ENCODE data around the gene TMEM9. TPM values are rescaled to one million over a fixed set of nuclear protein-coding genes. Genes with fewer than 3 reads are reported as not detected.

Gene TMEM9
- total RNA-seq, 1 experiment from 2014 or later, result 27.1 TPM

DNA sequence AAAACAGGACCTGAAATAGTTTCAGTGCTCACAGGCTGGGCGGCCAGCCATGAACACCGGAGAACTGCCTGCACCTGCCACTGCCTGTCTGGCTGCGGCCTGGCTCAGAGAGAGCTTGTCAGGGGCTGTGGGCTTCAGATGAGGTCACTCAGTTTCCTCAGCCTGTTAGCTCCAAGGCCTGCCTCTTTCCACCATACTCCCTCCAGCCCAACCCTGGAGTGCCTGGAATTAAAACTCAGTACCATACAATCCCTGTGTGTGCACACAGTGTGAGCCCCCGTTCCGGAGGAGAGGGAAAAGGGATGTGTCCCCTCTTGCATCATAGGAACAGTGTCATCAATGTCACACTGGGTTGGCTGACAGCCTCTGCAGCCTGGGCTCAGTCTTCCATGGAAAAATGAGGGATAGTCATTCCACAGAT, 58.2 kb downstream of the TMEM9 start:
- no peaks in the 10 kb centered on the region for H3K9me2 ChIP-seq (replicated peaks; ENCODE audit: insufficient read depth, low read length)
- H3K27me3 ChIP-seq (ENCODE audit: low read length), result no peaks in the 10 kb centered on the region
- H3K36me3 ChIP-seq (ENCODE audit: insufficient read depth, low read length), result no peaks in the 10 kb centered on the region
- H3K9me3 ChIP-seq (ENCODE audit: low read length), result no peaks in the 10 kb centered on the region
- no peak overlapping the region for H3K4me3 ChIP-seq (ENCODE audit: low read length)
- no peaks in the 10 kb centered on the region for H3K79me2 ChIP-seq (ENCODE audit: low read length)
- H3K9ac ChIP-seq (ENCODE audit: low read length), result no peak overlapping the region
- H3K4me1 ChIP-seq (ENCODE audit: low read length), result no peaks in the 10 kb centered on the region
- H3K27ac ChIP-seq (ENCODE audit: low read length), result no peak overlapping the region
- no peaks in the 10 kb centered on the region for H4K20me1 ChIP-seq (ENCODE audit: insufficient read depth, low read depth, low read length)
- no peak overlapping the region for H2AFZ ChIP-seq (ENCODE audit: low read length)
- no peak overlapping the region for H3K4me2 ChIP-seq (ENCODE audit: low read depth, low read length, poor library complexity, severe bottlenecking)
- no peak for DNase-seq

DNA sequence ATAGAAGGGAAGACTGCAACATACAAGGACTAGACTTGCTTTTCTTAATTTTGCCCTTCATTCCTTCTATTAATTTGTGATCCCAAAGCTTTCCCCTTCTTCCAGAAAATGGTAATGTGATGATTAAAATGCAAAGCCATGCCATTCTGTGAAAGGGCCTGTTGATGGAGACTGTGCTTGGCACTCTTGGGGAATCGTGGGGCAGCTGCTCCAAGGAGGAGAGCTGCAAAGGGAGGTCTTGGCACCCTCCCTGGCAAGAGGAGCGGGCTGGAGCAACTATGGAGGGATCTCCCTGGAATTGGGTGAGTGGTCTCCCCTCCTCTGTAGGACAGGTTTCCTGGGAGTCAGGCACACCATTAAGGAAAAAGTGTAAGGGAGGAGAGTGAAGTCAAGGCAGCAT, 58.7 kb downstream of the TMEM9 start:
- no peaks in the 10 kb centered on the region for H3K27me3 ChIP-seq (ENCODE audit: low read length)
- no peak overlapping the region for H3K4me2 ChIP-seq (ENCODE audit: low read depth, low read length, poor library complexity, severe bottlenecking)
- no peak overlapping the region for H3K27ac ChIP-seq (ENCODE audit: low read length)
- H3K9me3 ChIP-seq (ENCODE audit: low read length), result no peaks in the 10 kb centered on the region
- H3K36me3 ChIP-seq (ENCODE audit: insufficient read depth, low read length), result no peaks in the 10 kb centered on the region
- H3K9ac ChIP-seq (ENCODE audit: low read length), result no peak overlapping the region
- no peaks in the 10 kb centered on the region for H4K20me1 ChIP-seq (ENCODE audit: insufficient read depth, low read depth, low read length)
- no peaks in the 10 kb centered on the region for H3K4me1 ChIP-seq (ENCODE audit: low read length)
- no peak overlapping the region for H3K4me3 ChIP-seq (ENCODE audit: low read length)
- DNase-seq, result no peak
- H3K9me2 ChIP-seq (replicated peaks; ENCODE audit: insufficient read depth, low read length), result no peaks in the 10 kb centered on the region
- H3K79me2 ChIP-seq (ENCODE audit: low read length), result no peaks in the 10 kb centered on the region
- no peak overlapping the region for H2AFZ ChIP-seq (ENCODE audit: low read length)

DNA sequence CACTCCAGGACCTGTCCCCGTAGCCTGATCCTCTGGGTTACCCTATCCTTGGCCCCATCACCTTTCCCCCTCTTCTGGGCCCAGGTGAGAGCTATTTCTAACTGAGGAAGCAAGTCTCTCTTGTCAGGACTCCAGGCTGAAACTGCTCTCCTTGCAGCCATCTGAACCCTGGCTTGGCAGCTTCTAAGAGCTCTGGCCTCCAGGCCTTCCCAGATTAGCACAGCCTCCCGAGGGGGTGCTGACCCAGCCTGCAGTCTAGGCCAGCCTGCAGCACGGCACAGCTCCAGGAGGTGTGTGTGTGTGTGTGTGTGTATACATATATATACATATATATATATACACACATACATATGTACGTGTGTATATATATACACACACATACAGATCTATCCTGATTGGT, 59.4 kb downstream of the TMEM9 start:
- no peak overlapping the region for H3K4me2 ChIP-seq (ENCODE audit: low read depth, low read length, poor library complexity, severe bottlenecking)
- no peak overlapping the region for H3K27ac ChIP-seq (ENCODE audit: low read length)
- H3K9me2 ChIP-seq (replicated peaks; ENCODE audit: insufficient read depth, low read length), result no peaks in the 10 kb centered on the region
- H3K4me1 ChIP-seq (ENCODE audit: low read length), result no peaks in the 10 kb centered on the region
- H3K36me3 ChIP-seq (ENCODE audit: insufficient read depth, low read length), result no peaks in the 10 kb centered on the region
- H3K9me3 ChIP-seq (ENCODE audit: low read length), result no peaks in the 10 kb centered on the region
- H3K79me2 ChIP-seq (ENCODE audit: low read length), result no peaks in the 10 kb centered on the region
- H3K27me3 ChIP-seq (ENCODE audit: low read length), result no peaks in the 10 kb centered on the region
- no peaks in the 10 kb centered on the region for H4K20me1 ChIP-seq (ENCODE audit: insufficient read depth, low read depth, low read length)
- no peak overlapping the region for H3K4me3 ChIP-seq (ENCODE audit: low read length)
- no peak overlapping the region for H2AFZ ChIP-seq (ENCODE audit: low read length)
- no peak for DNase-seq
- H3K9ac ChIP-seq (ENCODE audit: low read length), result no peak overlapping the region

DNA sequence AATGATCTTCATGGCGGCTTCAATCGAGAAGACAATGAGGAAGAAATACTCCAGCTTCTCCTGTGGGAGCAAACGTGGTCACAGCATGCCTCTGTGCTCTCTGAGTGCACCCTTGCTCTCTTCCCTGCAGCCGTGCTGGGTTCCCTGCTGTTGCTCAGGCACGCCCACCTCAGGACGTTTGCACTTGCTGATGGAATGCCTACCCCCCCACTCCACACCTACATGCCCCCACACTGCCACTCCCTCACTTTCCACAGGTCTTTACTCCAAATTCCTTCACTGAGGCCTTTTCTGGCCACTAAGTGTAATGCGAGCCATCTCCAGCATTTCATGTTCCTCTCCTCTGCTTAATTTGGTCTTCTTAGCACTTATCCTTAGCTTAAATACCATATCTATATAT, 60.3 kb downstream of the TMEM9 start:
- Histone ChIP-seq H3K9ac (ENCODE audit: low read length) (no peak overlapping the region), H3K9me3 (ENCODE audit: low read length) (no peaks in the 10 kb centered on the region), H3K36me3 (ENCODE audit: insufficient read depth, low read length) (no peaks in the 10 kb centered on the region), H3K27ac (ENCODE audit: low read length) (no peak overlapping the region), H2AFZ (ENCODE audit: low read length) (no peak overlapping the region), H3K4me3 (ENCODE audit: low read length) (no peak overlapping the region), H3K4me1 (ENCODE audit: low read length) (no peaks in the 10 kb centered on the region), H3K79me2 (ENCODE audit: low read length) (no peaks in the 10 kb centered on the region), H3K4me2 (ENCODE audit: low read depth, low read length, poor library complexity, severe bottlenecking) (no peak overlapping the region), H3K27me3 (ENCODE audit: low read length) (no peaks in the 10 kb centered on the region), H3K9me2 (replicated peaks; ENCODE audit: insufficient read depth, low read length) (no peaks in the 10 kb centered on the region), H4K20me1 (ENCODE audit: insufficient read depth, low read depth, low read length) (no peaks in the 10 kb centered on the region)
- DNase-seq, result no peak

DNA sequence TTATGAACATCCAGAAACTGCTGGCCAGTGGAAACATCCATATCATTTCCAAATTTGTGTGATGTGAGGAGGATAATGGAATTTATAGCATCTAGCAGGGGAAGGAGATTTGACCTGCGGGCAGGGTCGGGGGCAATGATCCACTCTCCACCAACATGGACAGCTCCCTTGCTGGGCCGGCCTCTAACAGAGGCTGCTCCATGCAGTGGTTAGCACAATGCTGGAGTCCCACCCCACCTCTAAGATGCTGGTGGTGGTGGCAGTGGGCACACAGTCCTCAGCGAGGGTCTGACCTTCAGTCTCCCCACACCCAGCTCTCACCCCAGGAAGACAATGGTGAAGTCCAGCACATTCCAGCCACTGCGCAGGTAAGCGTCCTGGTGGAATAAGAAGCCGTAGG, 60.7 kb downstream of the TMEM9 start:
- Histone ChIP-seq H3K4me1 (ENCODE audit: low read length) (no peaks in the 10 kb centered on the region), H2AFZ (ENCODE audit: low read length) (no peak overlapping the region), H3K4me2 (ENCODE audit: low read depth, low read length, poor library complexity, severe bottlenecking) (no peak overlapping the region), H4K20me1 (ENCODE audit: insufficient read depth, low read depth, low read length) (no peaks in the 10 kb centered on the region), H3K79me2 (ENCODE audit: low read length) (no peaks in the 10 kb centered on the region), H3K36me3 (ENCODE audit: insufficient read depth, low read length) (no peaks in the 10 kb centered on the region), H3K4me3 (ENCODE audit: low read length) (no peak overlapping the region), H3K9ac (ENCODE audit: low read length) (no peak overlapping the region), H3K27ac (ENCODE audit: low read length) (no peak overlapping the region), H3K9me3 (ENCODE audit: low read length) (no peaks in the 10 kb centered on the region), H3K27me3 (ENCODE audit: low read length) (no peaks in the 10 kb centered on the region), H3K9me2 (replicated peaks; ENCODE audit: insufficient read depth, low read length) (no peaks in the 10 kb centered on the region)
- no peak for DNase-seq

DNA sequence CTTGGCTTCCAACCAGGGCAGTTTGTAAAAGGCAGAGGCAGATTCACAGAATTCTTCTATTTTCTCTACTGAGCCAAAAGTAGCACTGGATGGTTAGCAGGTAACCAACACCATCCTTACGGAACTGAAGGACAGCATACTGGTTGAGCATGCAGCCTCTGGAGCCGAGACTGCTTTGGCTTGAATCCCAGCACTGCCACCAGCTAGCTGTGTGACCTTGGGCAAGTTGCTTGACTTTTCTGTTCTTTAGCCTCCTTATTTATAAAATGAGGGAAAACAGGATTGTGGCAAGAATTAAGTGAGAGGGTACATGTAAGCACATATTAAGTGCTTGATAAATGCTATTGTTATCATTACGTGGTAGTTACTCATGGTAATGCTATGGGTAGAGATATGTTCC, 61.5 kb downstream of the TMEM9 start:
- no peaks in the 10 kb centered on the region for H3K9me3 ChIP-seq (ENCODE audit: low read length)
- no peaks in the 10 kb centered on the region for H3K9me2 ChIP-seq (replicated peaks; ENCODE audit: insufficient read depth, low read length)

DNA sequence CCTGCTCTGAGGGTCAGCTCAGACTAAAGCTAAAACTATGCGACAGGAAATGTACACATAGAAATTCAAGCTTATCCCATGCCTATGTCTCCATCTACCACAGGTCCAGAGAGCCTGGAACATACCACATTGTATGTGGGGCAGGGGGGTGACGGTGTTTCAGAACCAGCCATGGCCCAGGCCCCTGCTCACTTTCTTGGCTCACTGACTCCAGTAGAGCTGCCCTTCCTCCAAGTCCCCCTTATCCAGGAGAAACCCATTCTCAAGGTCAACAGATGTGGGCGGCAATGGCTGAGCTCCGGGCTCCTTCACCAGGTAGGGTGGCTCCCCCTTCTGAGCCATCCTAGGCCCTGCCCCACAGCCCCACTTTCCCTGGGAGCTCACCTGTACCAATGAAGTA, 63.0 kb downstream of the TMEM9 start:
- H3K9ac ChIP-seq (ENCODE audit: low read length), result no peak overlapping the region
- no peaks in the 10 kb centered on the region for H3K9me2 ChIP-seq (replicated peaks; ENCODE audit: insufficient read depth, low read length)

More for the DNA sequence above, 61.5 kb downstream of the TMEM9 start:
- Histone ChIP-seq H4K20me1 (ENCODE audit: insufficient read depth, low read depth, low read length) (no peaks in the 10 kb centered on the region), H2AFZ (ENCODE audit: low read length) (no peak overlapping the region), H3K4me3 (ENCODE audit: low read length) (no peak overlapping the region), H3K36me3 (ENCODE audit: insufficient read depth, low read length) (no peaks in the 10 kb centered on the region), H3K9ac (ENCODE audit: low read length) (no peak overlapping the region), H3K4me1 (ENCODE audit: low read length) (no peaks in the 10 kb centered on the region), H3K4me2 (ENCODE audit: low read depth, low read length, poor library complexity, severe bottlenecking) (no peak overlapping the region), H3K79me2 (ENCODE audit: low read length) (no peaks in the 10 kb centered on the region), H3K27ac (ENCODE audit: low read length) (no peak overlapping the region), H3K27me3 (ENCODE audit: low read length) (no peaks in the 10 kb centered on the region)
- DNase-seq, result no peak

GRCh38 chr1:201090541-201090940, 63.7 kb downstream of the TMEM9 start:
- H3K27ac ChIP-seq (ENCODE audit: low read length), result no peak overlapping the region

More for the DNA sequence above, 63.0 kb downstream of the TMEM9 start:
- Histone ChIP-seq H4K20me1 (ENCODE audit: insufficient read depth, low read depth, low read length) (0 out of 2 replicates have a peak, but pooled peaks cover 3% of the 10 kb centered on the region), H3K4me2 (ENCODE audit: low read depth, low read length, poor library complexity, severe bottlenecking) (no peak overlapping the region), H3K36me3 (ENCODE audit: insufficient read depth, low read length) (no peaks in the 10 kb centered on the region), H3K9me3 (ENCODE audit: low read length) (no peaks in the 10 kb centered on the region), H3K79me2 (ENCODE audit: low read length) (no peaks in the 10 kb centered on the region), H2AFZ (ENCODE audit: low read length) (no peak overlapping the region), H3K4me1 (ENCODE audit: low read length) (no peaks in the 10 kb centered on the region), H3K4me3 (ENCODE audit: low read length) (no peak overlapping the region), H3K27ac (ENCODE audit: low read length) (no peak overlapping the region), H3K27me3 (ENCODE audit: low read length) (no peaks in the 10 kb centered on the region)
- DNase-seq, result no peak

DNA sequence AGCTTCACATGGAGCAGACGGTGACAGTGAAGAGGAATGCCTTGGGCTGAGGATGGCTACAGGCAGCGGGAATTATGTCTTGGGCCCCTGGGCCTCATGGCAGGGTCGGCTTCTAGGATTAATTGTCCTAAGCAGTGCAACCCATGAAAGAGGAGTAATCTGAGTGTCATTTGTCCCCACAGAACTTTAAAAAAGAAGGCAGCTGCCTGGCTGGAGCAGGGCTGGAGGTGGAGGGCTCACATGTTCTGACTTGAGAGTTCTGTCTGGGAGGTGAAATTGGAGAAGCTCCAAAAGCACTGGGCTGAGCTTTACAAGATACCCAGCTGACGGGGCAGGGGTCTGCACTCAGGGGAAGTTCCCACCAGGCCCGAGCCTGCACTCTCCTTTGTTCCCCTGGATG, 64.7 kb downstream of the TMEM9 start:
- Histone ChIP-seq H3K79me2 (ENCODE audit: low read length) (no peaks in the 10 kb centered on the region), H3K27ac (ENCODE audit: low read length) (no peak overlapping the region), H3K9me3 (ENCODE audit: low read length) (no peaks in the 10 kb centered on the region), H2AFZ (ENCODE audit: low read length) (no peak overlapping the region), H3K36me3 (ENCODE audit: insufficient read depth, low read length) (no peaks in the 10 kb centered on the region), H4K20me1 (ENCODE audit: insufficient read depth, low read depth, low read length) (0 out of 2 replicates have a peak, but pooled peaks cover 3% of the 10 kb centered on the region), H3K9ac (ENCODE audit: low read length) (no peak overlapping the region), H3K4me3 (ENCODE audit: low read length) (no peak overlapping the region), H3K4me1 (ENCODE audit: low read length) (no peaks in the 10 kb centered on the region), H3K4me2 (ENCODE audit: low read depth, low read length, poor library complexity, severe bottlenecking) (no peak overlapping the region), H3K9me2 (replicated peaks; ENCODE audit: insufficient read depth, low read length) (no peaks in the 10 kb centered on the region), H3K27me3 (ENCODE audit: low read length) (no peaks in the 10 kb centered on the region)
- no peak for DNase-seq

More at GRCh38 chr1:201090541-201090940, 63.7 kb downstream of the TMEM9 start:
- Histone ChIP-seq H2AFZ (ENCODE audit: low read length) (no peak overlapping the region), H3K9me2 (replicated peaks; ENCODE audit: insufficient read depth, low read length) (no peaks in the 10 kb centered on the region), H3K27me3 (ENCODE audit: low read length) (no peaks in the 10 kb centered on the region), H3K9me3 (ENCODE audit: low read length) (no peaks in the 10 kb centered on the region), H4K20me1 (ENCODE audit: insufficient read depth, low read depth, low read length) (0 out of 2 replicates have a peak, but pooled peaks cover 3% of the 10 kb centered on the region), H3K9ac (ENCODE audit: low read length) (no peak overlapping the region), H3K4me3 (ENCODE audit: low read length) (no peak overlapping the region), H3K4me2 (ENCODE audit: low read depth, low read length, poor library complexity, severe bottlenecking) (no peak overlapping the region), H3K79me2 (ENCODE audit: low read length) (no peaks in the 10 kb centered on the region), H3K36me3 (ENCODE audit: insufficient read depth, low read length) (no peaks in the 10 kb centered on the region), H3K4me1 (ENCODE audit: low read length) (no peaks in the 10 kb centered on the region)
- no peak for DNase-seq
